Esophagus muscularis mucosa (tissue), 3 donors: ENCODE data around the gene PBOV1.

Experiments used
- POLR2AphosphoS5 ChIP-seq, 2 donors: sonication (generic); formaldehyde crosslinking; IDR thresholded peaks; one replicate each; pipeline ENCODE4 v1.6.1; 2017; ENCODE audit warnings: antibody characterized with exemption in 2 of 2
- TF ChIP-seq, protein P1 (sequence below), 3 experiments: fragments of 200-600 bp in 2 of 3; fragments of 450-650 bp in 1 of 3; sonication (generic) in 2 of 3; IDR thresholded peaks; one replicate each; pipeline ENCODE4 v1.5.1; 2017 to 2019; ENCODE audit warnings: antibody characterized with exemption in 3 of 3, mild to moderate bottlenecking in 2 of 3, moderate library complexity in 1 of 3

DNA sequence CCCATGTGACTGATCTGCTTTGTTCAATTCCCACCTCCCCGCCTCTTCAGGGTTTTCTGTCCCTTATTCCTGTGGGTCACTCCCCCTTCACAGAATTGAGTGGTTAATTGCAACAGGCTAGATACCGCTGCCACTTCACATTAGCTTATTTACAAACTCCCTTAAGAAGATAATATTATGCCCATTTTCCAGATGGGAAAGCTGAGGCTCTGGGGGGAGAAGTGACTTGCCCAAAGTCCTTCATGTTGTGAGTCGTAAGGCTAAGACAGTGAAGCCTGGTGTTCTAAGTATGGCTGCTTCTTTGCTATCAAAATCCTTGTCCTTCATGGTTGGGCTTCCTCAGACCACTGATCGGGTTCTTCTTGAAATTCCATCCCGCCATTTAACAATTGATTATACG is 39.9 kb upstream of the PBOV1 start:
- no peak for TF ChIP-seq POLR2AphosphoS5 (IDR thresholded peaks at IDR 0.05)
- TF ChIP-seq, protein P1, sequence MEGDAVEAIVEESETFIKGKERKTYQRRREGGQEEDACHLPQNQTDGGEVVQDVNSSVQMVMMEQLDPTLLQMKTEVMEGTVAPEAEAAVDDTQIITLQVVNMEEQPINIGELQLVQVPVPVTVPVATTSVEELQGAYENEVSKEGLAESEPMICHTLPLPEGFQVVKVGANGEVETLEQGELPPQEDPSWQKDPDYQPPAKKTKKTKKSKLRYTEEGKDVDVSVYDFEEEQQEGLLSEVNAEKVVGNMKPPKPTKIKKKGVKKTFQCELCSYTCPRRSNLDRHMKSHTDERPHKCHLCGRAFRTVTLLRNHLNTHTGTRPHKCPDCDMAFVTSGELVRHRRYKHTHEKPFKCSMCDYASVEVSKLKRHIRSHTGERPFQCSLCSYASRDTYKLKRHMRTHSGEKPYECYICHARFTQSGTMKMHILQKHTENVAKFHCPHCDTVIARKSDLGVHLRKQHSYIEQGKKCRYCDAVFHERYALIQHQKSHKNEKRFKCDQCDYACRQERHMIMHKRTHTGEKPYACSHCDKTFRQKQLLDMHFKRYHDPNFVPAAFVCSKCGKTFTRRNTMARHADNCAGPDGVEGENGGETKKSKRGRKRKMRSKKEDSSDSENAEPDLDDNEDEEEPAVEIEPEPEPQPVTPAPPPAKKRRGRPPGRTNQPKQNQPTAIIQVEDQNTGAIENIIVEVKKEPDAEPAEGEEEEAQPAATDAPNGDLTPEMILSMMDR (IDR thresholded peaks at IDR 0.05): no peak
